ENCODE measurements around the gene TMEM14B. TPM values are rescaled to one million over a fixed set of nuclear protein-coding genes. Genes with fewer than 3 reads are reported as not detected.

Gene TMEM14B
- total and polyA plus RNA-seq, 9 of the 15 experiments (the other 6 are each of a cell fraction or from before 2014, with no cell fraction given): 174 to 862 (median 263) TPM

- no peak overlapping the region for H2AFZ ChIP-seq (ENCODE audit: low read depth, low read length)
Observed at GRCh38 chr6:10791673-10792072, 44.1 kb downstream of the TMEM14B start.

More at GRCh38 chr6:10791673-10792072, 44.1 kb downstream of the TMEM14B start:
- H3K27me3 ChIP-seq (ENCODE audit: control insufficient read depth in 2 of 2, insufficient read depth in 2 of 2, low read length in 2 of 2): no peaks in the 10 kb centered on the region
- ATAC-seq: no peak
- H3K27ac ChIP-seq (ENCODE audit: extremely low read depth, low read depth, low read length): no peak overlapping the region
- in situ Hi-C loops (cut with MboI) (no loop called here), intact Hi-C loops (cut with micrococcal nuclease) (no loop called here)
- H4K20me1 ChIP-seq (replicated peaks; ENCODE audit: control insufficient read depth, insufficient read depth, low read length): no peaks in the 10 kb centered on the region
- no peak overlapping the region for H3K9ac ChIP-seq (ENCODE audit: insufficient read depth in 1 of 2, low read depth in 2 of 2, low read length in 2 of 2)
- no peaks in the 10 kb centered on the region for H3K9me1 ChIP-seq (ENCODE audit: control insufficient read depth, insufficient read depth, low read length)
- no peak for DNase-seq (ENCODE audit: extremely low read depth in 1 of 4, low spot score in 3 of 4)
- H3K79me2 ChIP-seq (ENCODE audit: control insufficient read depth, insufficient read depth, low read length): no peaks in the 10 kb centered on the region
- TF ChIP-seq E2F4 (CRISPR knock-in tag; IDR thresholded peaks at IDR 0.05; ENCODE audit: low read depth) (no peak), ZNF280A (IDR thresholded peaks at IDR 0.05; ENCODE audit: low read depth, partially characterized antibody) (no peak)
- no peak for FAIRE-seq
- no peaks in the 10 kb centered on the region for H3K9me3 ChIP-seq (replicated peaks; ENCODE audit: control insufficient read depth, insufficient read depth, low read depth, low read length)
- CTCF ChIA-PET (ENCODE audit: low intra/inter-chr PET ratio): interaction anchor here (0.7 kb wide), 1 partner anchor 10 kb away, joined by 4 read pairs; no protein-coding TSS in a partner anchor
- BruUV-seq (replicated peaks): no TSS peak
- WGBS (ENCODE audit: insufficient coverage, low coverage, missing lambda C conversion rate): 78% methylated on average over 5 of the region's 5 CpGs
- H3K36me3 ChIP-seq (ENCODE audit: control insufficient read depth, insufficient read depth, low read length): peaks cover 2% of the 10 kb centered on the region; the same call in 2 of the 3 replicates
- POLR2A ChIA-PET: no interaction called here
- no peak overlapping the region for H3K4me2 ChIP-seq (ENCODE audit: insufficient read depth, low read length)
- H3K4me3 ChIP-seq: no peak overlapping the region
- H3K4me1 ChIP-seq (replicated peaks in 1 of 2; ENCODE audit: control insufficient read depth in 2 of 2, insufficient read depth in 2 of 2, low read length in 2 of 2): peaks cover 0 to 3% of the 10 kb centered on the region in 2 experiments; a peak in 2 of 5 replicates
